CD4-positive, alpha-beta T cell treated with Interleukin-21 for 1 hour (primary cell): ENCODE data around the gene GFER.

Source experiments
- DNase-seq: peaks from one replicate; pipeline ENCODE4 v3.0.0-alpha.2; 2020

GFER gene

GRCh38 chr16:1991588-1991947 lies 7.6 kb downstream of the GFER start:
- DNase-seq, result no peak

- peak; percentile 98 for DNase-seq
These were observed 8.1 kb downstream of the GFER start for GRCh38 chr16:1991948-1992703.

GRCh38 chr16:1992704-1993317 lies 8.8 kb downstream of the GFER start:
- DNase-seq, result no peak

GRCh38 chr16:1993731-1994131 lies 9.7 kb downstream of the GFER start:
- peak; percentile 25 for DNase-seq

GRCh38 chr16:1997494-1998359 lies 13.7 kb downstream of the GFER start:
- DNase-seq, result no peak

GRCh38 chr16:1998360-1998835 lies 14.4 kb downstream of the GFER start:
- no peak for DNase-seq

- no peak for DNase-seq
These were observed 15.1 kb downstream of the GFER start for GRCh38 chr16:1998852-1999801.

- no peak for DNase-seq
These were observed 16.0 kb downstream of the GFER start for GRCh38 chr16:1999866-2000514.

GRCh38 chr16:2001035-2001434 lies 17.0 kb downstream of the GFER start:
- DNase-seq, result no peak

GRCh38 chr16:2001456-2002355 lies 17.7 kb downstream of the GFER start:
- DNase-seq, result no peak

GRCh38 chr16:2002406-2003230 lies 18.6 kb downstream of the GFER start:
- DNase-seq, result no peak

GRCh38 chr16:2003231-2003826 lies 19.3 kb downstream of the GFER start:
- DNase-seq, result no peak

- peak; percentile 86 for DNase-seq
These were observed 20.0 kb downstream of the GFER start for GRCh38 chr16:2003827-2004641.

GRCh38 chr16:2004795-2005517 lies 21.0 kb downstream of the GFER start:
- no peak for DNase-seq

- DNase-seq, result no peak
These were observed 21.7 kb downstream of the GFER start for GRCh38 chr16:2005646-2006045.

GRCh38 chr16:2006317-2006716 lies 22.3 kb downstream of the GFER start:
- DNase-seq, result no peak

- DNase-seq, result no peak
These were observed 23.3 kb downstream of the GFER start for GRCh38 chr16:2007081-2007836.
